Heart left ventricle (tissue), 13 donors: ENCODE results near the gene MBD1.

Experiments used
- CTCF ChIP-seq, 12 donors: fragments of 200-600 bp; sonication (generic) in 4 of 12; IDR thresholded peaks; one replicate each; pipeline versions ENCODE4 v1.5.0 to v1.8.0; 2018 to 2022; ENCODE audit warnings: antibody characterized with exemption in 12 of 12, mild to moderate bottlenecking in 5 of 12
- POLR2A ChIP-seq, 2 donors: fragments of 450-650 bp; IDR thresholded peaks; one replicate each; pipeline ENCODE4 v1.6.1; 2017; ENCODE audit warnings: antibody characterized with exemption in 2 of 2, mild to moderate bottlenecking in 2 of 2, moderate library complexity in 2 of 2
- donor health status: ischemic (EF 13 %, LVEDD 7.1; RV severe dilation, severe dysfunction).
- donor health status: DM: no; HTN: yes; CAD: no.
- donor health status: DM: no; HTN: no; CAD: no.
- donor health status: ischemic (EF 25% LVEDD 6.9; RV normal size, moderate dysfunction).
- donor health status: ischemic (EF 25% LVEDD 5.7; RV mildly dilated, moderate dysfunction).
- donor health status: ischemic (EF 35%, LVEDD 5.7; RV mildly dilated, moderate dysfunction).
- donor health status: nonischemic (EF 11% LVEDD 7.7; RV severe dilation, severe dysfunction).
- donor health status: DM: yes; HTN: yes; CAD: no.
- donor health status: PGD.
- donor health status: ischemic (EF 29% LVEDD 5.4; RV normal size, mild dysfunction).
- donor health status: nonischemic (EF 23%, LVEDD 6.1; RV moderate dilation, normal function).

GRCh38 chr18:50330176-50330575 is 48.9 kb upstream of the MBD1 start:
- TF ChIP-seq CTCF (IDR thresholded peaks at IDR 0.05) = no peak
- no peak for TF ChIP-seq POLR2A (IDR thresholded peaks at IDR 0.05)
